ENCODE data around the gene PGBD2. TPM values are rescaled to one million over a fixed set of nuclear protein-coding genes. Genes with fewer than 3 reads are reported as not detected.

The PGBD2 gene
- total RNA-seq, 1 donor from 2014 or later, result 11.2 TPM

DNA sequence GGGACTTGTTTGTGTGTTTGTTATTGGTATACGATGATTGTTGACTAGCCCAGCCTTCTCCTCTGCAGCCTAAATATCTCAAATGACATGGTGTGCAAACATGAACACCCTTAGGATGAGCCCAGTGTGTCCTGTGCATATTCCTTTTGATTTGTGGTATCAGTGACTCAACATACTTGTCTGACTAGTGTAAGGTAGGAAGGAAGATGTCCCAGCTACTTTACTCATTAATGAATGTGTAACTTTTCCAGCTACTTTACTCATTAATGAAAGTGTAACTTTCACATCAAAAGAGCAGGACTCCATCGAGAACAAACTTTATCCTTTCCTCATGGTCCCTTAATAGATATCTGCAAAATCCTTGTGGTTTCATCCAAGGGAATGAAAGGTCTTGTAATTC, 44.4 kb upstream of the PGBD2 start:
- no peaks in the 10 kb centered on the region for H4K20me1 ChIP-seq (ENCODE audit: low read depth)
- H3F3A ChIP-seq (ENCODE audit: low read depth), result peaks cover 17% of the 10 kb centered on the region
- no peaks in the 10 kb centered on the region for H3K36me3 ChIP-seq
- peaks cover 23% of the 10 kb centered on the region for H3K4me1 ChIP-seq
- Mint-ChIP-seq H3K27ac (no peak overlapping the region), H3K4me3 (peak overlapping the region; percentile 1), H3K27me3 (ENCODE audit: insufficient read depth, low read depth) (peaks cover 9% of the 10 kb centered on the region), H3K9me3 (no peaks in the 10 kb centered on the region), H3K36me3 (no peaks in the 10 kb centered on the region), H3K4me1 (peaks cover 32% of the 10 kb centered on the region)
- no peak for DNase-seq (ENCODE audit: low spot score)
- no peak overlapping the region for H3K4me2 ChIP-seq
- H2AFZ ChIP-seq (replicated peaks), result no peak overlapping the region
- H3K9ac ChIP-seq, result no peak overlapping the region
- no peak overlapping the region for H3K27ac ChIP-seq
- no peaks in the 10 kb centered on the region for H3K9me3 ChIP-seq (ENCODE audit: low read depth)
- H3K4me3 ChIP-seq, result no peak overlapping the region
- TF ChIP-seq, protein P1, sequence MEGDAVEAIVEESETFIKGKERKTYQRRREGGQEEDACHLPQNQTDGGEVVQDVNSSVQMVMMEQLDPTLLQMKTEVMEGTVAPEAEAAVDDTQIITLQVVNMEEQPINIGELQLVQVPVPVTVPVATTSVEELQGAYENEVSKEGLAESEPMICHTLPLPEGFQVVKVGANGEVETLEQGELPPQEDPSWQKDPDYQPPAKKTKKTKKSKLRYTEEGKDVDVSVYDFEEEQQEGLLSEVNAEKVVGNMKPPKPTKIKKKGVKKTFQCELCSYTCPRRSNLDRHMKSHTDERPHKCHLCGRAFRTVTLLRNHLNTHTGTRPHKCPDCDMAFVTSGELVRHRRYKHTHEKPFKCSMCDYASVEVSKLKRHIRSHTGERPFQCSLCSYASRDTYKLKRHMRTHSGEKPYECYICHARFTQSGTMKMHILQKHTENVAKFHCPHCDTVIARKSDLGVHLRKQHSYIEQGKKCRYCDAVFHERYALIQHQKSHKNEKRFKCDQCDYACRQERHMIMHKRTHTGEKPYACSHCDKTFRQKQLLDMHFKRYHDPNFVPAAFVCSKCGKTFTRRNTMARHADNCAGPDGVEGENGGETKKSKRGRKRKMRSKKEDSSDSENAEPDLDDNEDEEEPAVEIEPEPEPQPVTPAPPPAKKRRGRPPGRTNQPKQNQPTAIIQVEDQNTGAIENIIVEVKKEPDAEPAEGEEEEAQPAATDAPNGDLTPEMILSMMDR (IDR thresholded peaks at IDR 0.05), result no peak
- TF ChIP-seq EZH2phosphoT487 (IDR thresholded peaks at IDR 0.05) (no peak), EZH2 (IDR thresholded peaks at IDR 0.05) (no peak)
- H3K27me3 ChIP-seq, result peaks cover 53% of the 10 kb centered on the region
- H3K79me2 ChIP-seq (ENCODE audit: low read depth), result peaks cover 13% of the 10 kb centered on the region

DNA sequence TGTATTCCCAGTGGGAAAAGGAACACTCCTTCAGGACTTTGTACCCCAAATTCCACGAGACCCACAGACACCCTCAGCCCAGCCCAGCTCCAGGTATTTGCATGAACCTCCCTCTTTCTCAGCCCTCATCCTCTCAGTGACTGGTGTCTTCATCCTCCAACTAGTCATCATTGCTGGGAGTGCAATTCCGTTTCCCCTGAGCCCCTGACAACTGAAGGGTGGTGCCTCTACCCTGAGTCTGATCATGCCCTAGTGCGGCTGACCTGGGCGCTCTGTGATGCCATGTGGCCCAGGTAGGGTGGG, 43.4 kb upstream of the PGBD2 start:
- Histone ChIP-seq H3K4me2 (peak overlapping the region; percentile 91), H3K36me3 (no peaks in the 10 kb centered on the region), H3F3A (ENCODE audit: low read depth) (peaks cover 17% of the 10 kb centered on the region), H3K4me3 (peak overlapping the region; percentile 62), H3K9me3 (ENCODE audit: low read depth) (no peaks in the 10 kb centered on the region), H3K79me2 (ENCODE audit: low read depth) (peaks cover 4% of the 10 kb centered on the region), H3K9ac (no peak overlapping the region), H2AFZ (replicated peaks) (peak overlapping the region; percentile 97), H3K27ac (no peak overlapping the region), H3K27me3 (peaks cover 53% of the 10 kb centered on the region), H3K4me1 (peaks cover 14% of the 10 kb centered on the region), H4K20me1 (ENCODE audit: low read depth) (no peaks in the 10 kb centered on the region)
- no peaks in the 10 kb centered on the region for H3K36me3 Mint-ChIP-seq
- peak overlapping the region; percentile 12 for H3K27ac Mint-ChIP-seq
- peaks cover 29% of the 10 kb centered on the region for H3K4me1 Mint-ChIP-seq
- peak overlapping the region; percentile 83 for H3K4me3 Mint-ChIP-seq
- TF ChIP-seq EZH2 (IDR thresholded peaks at IDR 0.05), result no peak
- no peak for TF ChIP-seq EZH2phosphoT487 (IDR thresholded peaks at IDR 0.05)
- TF ChIP-seq, protein P1 (IDR thresholded peaks at IDR 0.05), result no peak
- DNase-seq (ENCODE audit: low spot score), result no peak
- H3K9me3 Mint-ChIP-seq, result no peaks in the 10 kb centered on the region
- peaks cover 9% of the 10 kb centered on the region for H3K27me3 Mint-ChIP-seq (ENCODE audit: insufficient read depth, low read depth)

DNA sequence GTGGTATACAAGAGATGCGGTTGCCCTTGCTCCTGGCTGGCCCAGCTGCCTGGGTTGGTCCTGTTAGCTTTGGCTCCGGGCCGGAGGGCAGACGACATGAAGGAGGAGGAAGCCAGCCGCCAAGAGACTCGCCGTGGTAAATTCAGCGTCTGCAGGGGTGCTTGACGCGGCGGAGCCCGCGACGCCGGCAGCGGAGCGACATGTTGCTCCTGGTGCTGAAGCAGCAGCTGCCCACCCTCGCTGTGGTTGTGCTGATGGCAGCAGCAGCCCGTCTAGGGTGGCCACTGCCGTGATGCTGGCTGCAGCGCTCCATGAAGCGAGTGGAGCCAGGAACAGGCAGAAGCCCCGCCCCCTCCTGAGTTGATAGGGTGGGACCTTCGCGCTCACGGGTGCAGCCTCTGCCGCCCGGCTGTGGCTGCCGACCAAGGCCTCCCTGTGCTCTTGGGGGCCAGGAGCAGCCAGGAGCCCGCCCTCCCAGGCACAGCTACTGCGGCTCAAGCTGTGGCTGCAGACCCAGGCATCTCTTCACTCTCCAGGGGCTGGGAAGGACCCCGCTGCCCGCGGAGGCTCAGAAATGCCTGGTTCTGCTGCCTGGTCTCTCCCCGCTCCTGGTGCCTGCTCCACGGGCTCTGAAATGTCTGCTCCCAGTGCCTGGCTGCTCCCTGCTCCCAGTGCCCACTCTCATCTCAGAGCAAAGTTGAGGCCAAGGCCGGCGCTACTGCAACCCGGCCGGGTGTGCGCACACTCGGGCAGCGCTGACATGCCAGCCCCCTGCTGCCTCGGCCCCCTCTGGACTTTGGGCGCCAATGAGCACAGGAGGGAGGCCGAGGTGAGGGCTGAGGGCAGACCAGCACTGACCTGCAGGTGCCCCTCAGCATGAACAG, 42.8 kb upstream of the PGBD2 start:
- Histone ChIP-seq H3K9ac (no peak overlapping the region), H3K4me2 (peak overlapping the region; percentile 91), H4K20me1 (ENCODE audit: low read depth) (no peaks in the 10 kb centered on the region), H3K4me1 (peaks cover 12% of the 10 kb centered on the region), H3K79me2 (ENCODE audit: low read depth) (no peaks in the 10 kb centered on the region), H3K9me3 (ENCODE audit: low read depth) (no peaks in the 10 kb centered on the region), H3K27ac (no peak overlapping the region), H3K4me3 (peak overlapping the region; percentile 62), H3F3A (ENCODE audit: low read depth) (peaks cover 15% of the 10 kb centered on the region), H3K27me3 (peaks cover 53% of the 10 kb centered on the region), H2AFZ (replicated peaks) (peak overlapping the region; percentile 97), H3K36me3 (no peaks in the 10 kb centered on the region)
- H3K9me3 Mint-ChIP-seq, result no peaks in the 10 kb centered on the region
- TF ChIP-seq, protein P1 (IDR thresholded peaks at IDR 0.05), result no peak
- TF ChIP-seq EZH2phosphoT487 (IDR thresholded peaks at IDR 0.05), result no peak
- peak; percentile 87 for DNase-seq (ENCODE audit: low spot score)
- peaks cover 29% of the 10 kb centered on the region for H3K4me1 Mint-ChIP-seq
- H3K27me3 Mint-ChIP-seq (ENCODE audit: insufficient read depth, low read depth), result peaks cover 9% of the 10 kb centered on the region
- peak overlapping the region; percentile 12 for H3K27ac Mint-ChIP-seq
- H3K4me3 Mint-ChIP-seq, result peak overlapping the region; percentile 83
- no peaks in the 10 kb centered on the region for H3K36me3 Mint-ChIP-seq

Data from neural progenitor cell (in vitro differentiated cells).